SH-SY5Y (cell line): Measurements from ENCODE around the gene CHD1L.

Experiments used
- GATA2 ChIP-seq: IDR thresholded peaks from 2 replicates; pipeline ENCODE4 v1.6.1; 2011; ENCODE audit warnings: mild to moderate bottlenecking, low read depth, low read length
- GATA3 ChIP-seq: IDR thresholded peaks from 2 replicates; pipeline ENCODE4 v1.6.1; 2011; ENCODE audit warnings: low read depth, mild to moderate bottlenecking, low read length, moderate library complexity

DNA sequence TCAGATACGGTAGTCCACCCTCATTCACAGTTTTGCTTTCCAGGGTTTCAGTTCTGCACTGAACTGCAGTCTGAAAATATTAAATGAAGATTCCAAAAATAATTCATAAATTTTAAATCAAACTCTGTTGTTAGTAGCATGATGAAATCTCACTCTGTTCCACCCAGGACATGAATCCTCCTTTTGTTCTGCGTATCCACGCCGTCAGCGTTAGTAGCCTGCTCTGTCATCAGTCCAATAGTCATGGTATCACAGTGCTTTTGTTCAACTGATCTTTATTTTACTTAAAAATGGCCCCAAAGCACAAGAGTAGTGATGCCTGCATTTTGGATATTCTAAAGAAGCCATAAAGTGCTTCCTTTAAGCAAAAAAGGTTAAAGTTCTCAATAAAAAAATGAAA, 23.9 kb downstream of the CHD1L start:
- TF ChIP-seq GATA3 = no peak
- no peak for TF ChIP-seq GATA2
